IMR-90 (cell line): ENCODE data around the gene LYRM4. TPM values are rescaled to one million over a fixed set of nuclear protein-coding genes. Genes with fewer than 3 reads are reported as not detected.

Experiments used
- ATAC-seq: fragments of 200-7000 bp; cut with Tn5 transposase; 2 replicates; pipeline ENCODE4 v1.9.1; 2020; ENCODE audit warnings: low read depth, mild to moderate bottlenecking, moderate library complexity
- BruUV-seq: library from RNA; stranded (reverse); fragments of 400-500 nt; replicated peaks from 2 replicates; lab custom pipeline; 2021; lab: Mats Ljungman, UMichigan
- CTCF ChIA-PET: fragments of 300-600 bp; formaldehyde crosslinking; extraction: SDS; loops from one replicate; lab custom pipeline; 2021; ENCODE audit warnings: antibody characterized with exemption; lab: Yijun Ruan, JAX
- POLR2A ChIA-PET: fragments of 300-600 bp; sonication (Branson Sonifier 250); formaldehyde crosslinking; loops from one replicate; lab custom pipeline; 2022; ENCODE audit warnings: antibody characterized with exemption; ENCODE audit not compliant: unreplicated experiment; lab: Charles Lee
- DNase-seq: peaks from one replicate; pipeline ENCODE4 v3.0.0; 2013
- H2AFZ ChIP-seq: replicated peaks from 2 replicates; pipeline ENCODE3; 2013; ENCODE audit warnings: low read length, mild to moderate bottlenecking; ENCODE audit not compliant: poor library complexity
- H2AK5ac ChIP-seq: 2 replicates; pipeline ENCODE4 v1.6.1; 2013; ENCODE audit warnings: low read depth, low read length, inconsistent platforms
- H2AK9ac ChIP-seq: replicated peaks from 2 replicates; pipeline ENCODE3; 2013; ENCODE audit warnings: mild to moderate bottlenecking, low read depth, low read length, moderate library complexity; ENCODE audit not compliant: poor library complexity
- H2BK120ac ChIP-seq: 2 replicates; pipeline ENCODE4 v1.6.1; 2013; ENCODE audit warnings: low read depth, low read length, inconsistent platforms
- H2BK15ac ChIP-seq: 3 replicates; pipeline ENCODE4 v1.6.1; 2013; ENCODE audit warnings: low read depth, low read length, inconsistent platforms
- H2BK20ac ChIP-seq: 2 replicates; pipeline ENCODE4 v1.6.1; 2013; ENCODE audit warnings: low read depth, mild to moderate bottlenecking, inconsistent platforms, low read length, moderate library complexity
- H2BK5ac ChIP-seq: 2 replicates; pipeline ENCODE4 v1.6.1; 2013; ENCODE audit warnings: mild to moderate bottlenecking, low read depth, low read length, inconsistent platforms; ENCODE audit not compliant: poor library complexity, severe bottlenecking
- H3K14ac ChIP-seq: replicated peaks from 2 replicates; pipeline ENCODE4 v1.6.1; 2013; ENCODE audit warnings: low read depth, low read length, inconsistent platforms
- H3K18ac ChIP-seq: 2 replicates; pipeline ENCODE4 v1.6.1; 2013; ENCODE audit warnings: low read depth, low read length, control low read depth
- H3K23ac ChIP-seq: 2 replicates; pipeline ENCODE4 v1.6.1; 2013; ENCODE audit warnings: low read depth, low read length, inconsistent platforms
- H3K27ac ChIP-seq: 2 replicates; pipeline ENCODE4 v1.5.1; 2013; ENCODE audit warnings: mild to moderate bottlenecking, control low read depth, low read length; ENCODE audit not compliant: insufficient read depth
- H3K27me3 ChIP-seq: 2 replicates; pipeline ENCODE4 v1.6.1; 2013; ENCODE audit warnings: low read length; ENCODE audit not compliant: control insufficient read depth, insufficient read depth
- H3K36me3 ChIP-seq: 2 replicates; pipeline ENCODE4 v1.6.1; 2013; ENCODE audit warnings: low read length, mixed read lengths; ENCODE audit not compliant: control insufficient read depth, insufficient read depth
- H3K4ac ChIP-seq: 2 replicates; pipeline ENCODE4 v1.6.1; 2013; ENCODE audit warnings: low read depth, low read length, inconsistent platforms
- H3K4me1 ChIP-seq: 2 replicates; pipeline ENCODE4 v1.6.1; 2013; ENCODE audit warnings: low read length, mixed read lengths; ENCODE audit not compliant: control insufficient read depth, insufficient read depth
- H3K4me2 ChIP-seq: 2 replicates; pipeline ENCODE4 v1.6.1; 2013; ENCODE audit warnings: low read depth, mild to moderate bottlenecking, control low read depth, low read length, moderate library complexity
- H3K4me3 ChIP-seq: 2 replicates; pipeline ENCODE4 v1.5.1; 2013; ENCODE audit warnings: low read depth, mild to moderate bottlenecking, control low read depth, low read length, moderate library complexity; ENCODE audit not compliant: insufficient read depth
- H3K56ac ChIP-seq: 2 replicates; pipeline ENCODE4 v1.6.1; 2013; ENCODE audit warnings: low read length, inconsistent platforms; ENCODE audit not compliant: insufficient read depth; ENCODE audit errors: extremely low read depth
- H3K79me1 ChIP-seq, 2 experiments: 2 replicates each; pipeline ENCODE4 v1.6.1; 2013; ENCODE audit warnings: low read length in 2 of 2, inconsistent platforms in 1 of 2, low read depth in 1 of 2
- H3K9ac ChIP-seq: 2 replicates; pipeline ENCODE4 v1.6.1; 2013; ENCODE audit warnings: low read depth, low read length, control low read depth
- H3K9me1 ChIP-seq: 2 replicates; pipeline ENCODE4 v1.6.1; 2013; ENCODE audit warnings: low read length, inconsistent platforms; ENCODE audit not compliant: insufficient read depth
- H3K9me3 ChIP-seq: 2 replicates; pipeline ENCODE4 v1.6.1; 2013; ENCODE audit warnings: low read length; ENCODE audit not compliant: control insufficient read depth, insufficient read depth
- H4K20me1 ChIP-seq: 2 replicates; pipeline ENCODE4 v1.6.1; 2013; ENCODE audit warnings: low read length, inconsistent platforms; ENCODE audit not compliant: insufficient read depth
- H4K5ac ChIP-seq: 2 replicates; pipeline ENCODE4 v1.6.1; 2013; ENCODE audit warnings: mild to moderate bottlenecking, low read depth, low read length, control low read depth
- H4K8ac ChIP-seq, 2 experiments: 2 replicates each; pipeline ENCODE4 v1.6.1; 2013; ENCODE audit warnings: low read depth in 2 of 2, low read length in 2 of 2, control low read depth in 1 of 2, inconsistent platforms in 1 of 2
- H4K91ac ChIP-seq: 2 replicates; pipeline ENCODE4 v1.6.1; 2013; ENCODE audit warnings: low read depth, low read length, inconsistent platforms; ENCODE audit not compliant: insufficient read depth
- BHLHE40 ChIP-seq: fragments of 150-350 bp; IDR thresholded peaks from 2 replicates; pipeline ENCODE4 v1.6.1; 2016; ENCODE audit warnings: mild to moderate bottlenecking, low read depth, low read length
- CEBPB ChIP-seq: IDR thresholded peaks from 2 replicates; pipeline ENCODE4 v1.6.1; 2012; ENCODE audit warnings: low read depth, low read length, improper control_type of control experiment
- CHD1 ChIP-seq: IDR thresholded peaks from 2 replicates; pipeline ENCODE4 v1.6.1; 2012; ENCODE audit warnings: low read depth, low read length, improper control_type of control experiment
- FOS ChIP-seq: fragments of 150-350 bp; IDR thresholded peaks from 2 replicates; pipeline ENCODE4 v1.6.1; 2016; ENCODE audit warnings: low read depth, low read length
- MAFK ChIP-seq: IDR thresholded peaks from 2 replicates; pipeline ENCODE4 v1.6.1; 2012; ENCODE audit warnings: low read depth, low read length, improper control_type of control experiment
- MXI1 ChIP-seq: IDR thresholded peaks from 2 replicates; pipeline ENCODE4 v1.6.1; 2012; ENCODE audit warnings: low read depth, mild to moderate bottlenecking, low read length, moderate library complexity, borderline replicate concordance
- NFE2L2 ChIP-seq: fragments of 150-350 bp; IDR thresholded peaks from 2 replicates; pipeline ENCODE4 v1.6.1; 2016; ENCODE audit warnings: low read depth, mild to moderate bottlenecking, low read length
- POLR2A ChIP-seq: IDR thresholded peaks from 2 replicates; pipeline ENCODE4 v1.6.1; 2012; ENCODE audit warnings: mild to moderate bottlenecking, low read depth, low read length
- RAD21 ChIP-seq: IDR thresholded peaks from 2 replicates; pipeline ENCODE4 v1.6.1; 2012; ENCODE audit warnings: low read length, improper control_type of control experiment
- RFX5 ChIP-seq: IDR thresholded peaks from 2 replicates; pipeline ENCODE4 v1.8.0; 2012; ENCODE audit warnings: low read depth, mild to moderate bottlenecking, low read length, moderate library complexity
- WGBS, 2 experiments: methylation state at CpG; one replicate each; pipeline versions ENCODE4 v1.1.5 to v1.1.7; 2013; ENCODE audit warnings: missing lambda C conversion rate in 2 of 2; ENCODE audit not compliant: insufficient read length in 1 of 2; ENCODE audit errors: extremely low coverage in 2 of 2; 5-methylcytosine and 5-hydroxymethylcytosine counted together
- dilution Hi-C: fragments of 300-500 bp; cut with HindIII; formaldehyde crosslinking; loops from one replicate; pipeline ENCODE4 v1.14.3; 2018; ENCODE audit warnings: low sequenced_read_pairs; ENCODE audit not compliant: unreplicated experiment
- in situ Hi-C: fragments of 300-500 bp; cut with MboI; formaldehyde crosslinking; loops from 3 replicates; pipeline ENCODE4 v1.14.3; 2019; ENCODE audit warnings: low sequenced_read_pairs, inconsistent platforms, mixed read lengths
- intact Hi-C: fragments of 100-400 bp; cut with micrococcal nuclease; formaldehyde crosslinking; loops from 2 replicates; pipeline ENCODE4 v1.10.0; 2022
- polyA plus RNA-seq, 3 experiments: library from polyadenylated mRNA; depleted of rRNA; stranded (reverse); fragments of >200 nt; gene quantifications; 2 replicates each; pipeline ENCODE4 v1.2.3, GENCODE V29; 2012; ENCODE audit warnings: low replicate concordance in 1 of 3
- total RNA-seq: library from RNA; depleted of rRNA; stranded (reverse); fragments of >200 nt; gene quantifications from 2 replicates; pipeline ENCODE4 v1.2.3, GENCODE V29; 2012
- TF ChIP-seq, protein P1 (sequence below): conservative IDR thresholded peaks from 2 replicates; pipeline ENCODE4 v1.5.1; 2012; ENCODE audit warnings: mild to moderate bottlenecking, low read depth, low read length, improper control_type of control experiment
- TF ChIP-seq, protein P2 (sequence below): fragments of 150-350 bp; IDR thresholded peaks from 2 replicates; pipeline ENCODE4 v1.6.1; 2016; ENCODE audit warnings: low read depth, mild to moderate bottlenecking, low read length, moderate library complexity, borderline replicate concordance
- TF ChIP-seq, protein P3 (sequence below): fragments of 150-350 bp; IDR thresholded peaks from 2 replicates; pipeline ENCODE4 v1.6.1; 2017; ENCODE audit warnings: mild to moderate bottlenecking, antibody characterized with exemption, low read length, low read depth

LYRM4 gene
- total and polyA plus RNA-seq, 2 of the 4 experiments (the other 2 are of a cell fraction), result 11.5 to 26.6 TPM

DNA sequence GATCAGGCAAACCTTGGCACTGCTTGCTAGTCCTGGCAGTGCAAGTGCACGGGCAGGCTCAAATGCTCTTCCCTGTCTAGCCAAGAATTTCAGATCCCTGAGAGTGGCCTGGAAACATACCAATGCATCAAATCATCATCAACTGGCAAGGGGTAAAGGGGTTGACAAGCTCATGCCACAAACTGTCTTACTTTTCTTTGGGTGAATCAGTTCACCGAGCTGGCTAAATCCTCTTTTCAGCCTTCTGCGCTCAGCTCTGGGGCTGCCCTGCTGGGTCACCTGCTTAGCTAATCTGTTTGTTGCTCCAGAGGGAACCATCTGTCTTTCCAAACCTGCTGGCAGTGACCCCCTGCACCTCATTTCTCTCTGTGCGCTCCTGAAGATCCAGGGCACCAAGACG is 59.5 kb downstream of the LYRM4 start:
- H4K8ac ChIP-seq, result no peak overlapping the region
- POLR2A ChIA-PET, result no interaction called here
- H3K23ac ChIP-seq, result no peak overlapping the region
- no peak overlapping the region for H3K14ac ChIP-seq
- no peak overlapping the region for H3K18ac ChIP-seq
- H3K27ac ChIP-seq, result no peak overlapping the region
- no peak overlapping the region for H2BK20ac ChIP-seq
- WGBS, 2 experiments, result 100% methylated on average over 1 of the region's 5 CpGs; no CpG with 5 or more reads in 1 of the 2 experiments
- H3K36me3 ChIP-seq, result no peaks in the 10 kb centered on the region
- no peak overlapping the region for H2AK9ac ChIP-seq
- BruUV-seq, result no TSS peak
- ATAC-seq (no peak), DNase-seq (no peak)
- H4K91ac ChIP-seq, result no peak overlapping the region
- peaks cover 5% of the 10 kb centered on the region for H3K4me1 ChIP-seq
- H2BK120ac ChIP-seq, result no peak overlapping the region
- no peak overlapping the region for H3K4ac ChIP-seq
- H2BK15ac ChIP-seq, result no peak overlapping the region
- H2AFZ ChIP-seq, result no peak overlapping the region
- TF ChIP-seq, protein P1, sequence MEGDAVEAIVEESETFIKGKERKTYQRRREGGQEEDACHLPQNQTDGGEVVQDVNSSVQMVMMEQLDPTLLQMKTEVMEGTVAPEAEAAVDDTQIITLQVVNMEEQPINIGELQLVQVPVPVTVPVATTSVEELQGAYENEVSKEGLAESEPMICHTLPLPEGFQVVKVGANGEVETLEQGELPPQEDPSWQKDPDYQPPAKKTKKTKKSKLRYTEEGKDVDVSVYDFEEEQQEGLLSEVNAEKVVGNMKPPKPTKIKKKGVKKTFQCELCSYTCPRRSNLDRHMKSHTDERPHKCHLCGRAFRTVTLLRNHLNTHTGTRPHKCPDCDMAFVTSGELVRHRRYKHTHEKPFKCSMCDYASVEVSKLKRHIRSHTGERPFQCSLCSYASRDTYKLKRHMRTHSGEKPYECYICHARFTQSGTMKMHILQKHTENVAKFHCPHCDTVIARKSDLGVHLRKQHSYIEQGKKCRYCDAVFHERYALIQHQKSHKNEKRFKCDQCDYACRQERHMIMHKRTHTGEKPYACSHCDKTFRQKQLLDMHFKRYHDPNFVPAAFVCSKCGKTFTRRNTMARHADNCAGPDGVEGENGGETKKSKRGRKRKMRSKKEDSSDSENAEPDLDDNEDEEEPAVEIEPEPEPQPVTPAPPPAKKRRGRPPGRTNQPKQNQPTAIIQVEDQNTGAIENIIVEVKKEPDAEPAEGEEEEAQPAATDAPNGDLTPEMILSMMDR, result no peak
- TF ChIP-seq CEBPB (no peak), RAD21 (no peak), NFE2L2 (no peak), POLR2A (no peak), FOS (no peak), MXI1 (no peak), MAFK (no peak), BHLHE40 (no peak), RFX5 (no peak), CHD1 (no peak)
- TF ChIP-seq, protein P2, sequence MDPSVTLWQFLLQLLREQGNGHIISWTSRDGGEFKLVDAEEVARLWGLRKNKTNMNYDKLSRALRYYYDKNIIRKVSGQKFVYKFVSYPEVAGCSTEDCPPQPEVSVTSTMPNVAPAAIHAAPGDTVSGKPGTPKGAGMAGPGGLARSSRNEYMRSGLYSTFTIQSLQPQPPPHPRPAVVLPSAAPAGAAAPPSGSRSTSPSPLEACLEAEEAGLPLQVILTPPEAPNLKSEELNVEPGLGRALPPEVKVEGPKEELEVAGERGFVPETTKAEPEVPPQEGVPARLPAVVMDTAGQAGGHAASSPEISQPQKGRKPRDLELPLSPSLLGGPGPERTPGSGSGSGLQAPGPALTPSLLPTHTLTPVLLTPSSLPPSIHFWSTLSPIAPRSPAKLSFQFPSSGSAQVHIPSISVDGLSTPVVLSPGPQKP, result no peak
- TF ChIP-seq, protein P3, sequence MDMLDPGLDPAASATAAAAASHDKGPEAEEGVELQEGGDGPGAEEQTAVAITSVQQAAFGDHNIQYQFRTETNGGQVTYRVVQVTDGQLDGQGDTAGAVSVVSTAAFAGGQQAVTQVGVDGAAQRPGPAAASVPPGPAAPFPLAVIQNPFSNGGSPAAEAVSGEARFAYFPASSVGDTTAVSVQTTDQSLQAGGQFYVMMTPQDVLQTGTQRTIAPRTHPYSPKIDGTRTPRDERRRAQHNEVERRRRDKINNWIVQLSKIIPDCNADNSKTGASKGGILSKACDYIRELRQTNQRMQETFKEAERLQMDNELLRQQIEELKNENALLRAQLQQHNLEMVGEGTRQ, result no peak
- H3K9ac ChIP-seq, result no peak overlapping the region
- in situ Hi-C loops (loop anchor here (25.0 kb wide), 1 partner anchor 1336 kb away; no protein-coding TSS in a partner anchor), dilution Hi-C loops (no loop called here), intact Hi-C loops (no loop called here)
- no peak overlapping the region for H2BK5ac ChIP-seq
- H3K4me3 ChIP-seq, result no peak overlapping the region
- H4K5ac ChIP-seq, result no peak overlapping the region
- no peak overlapping the region for H3K4me2 ChIP-seq
- H3K56ac ChIP-seq, result no peak overlapping the region
- peaks cover 12% of the 10 kb centered on the region; the same call in 1 of the 2 replicates for H3K9me1 ChIP-seq
- CTCF ChIA-PET, result interaction anchor here (1.0 kb wide), 1 partner anchor 13 kb away, joined by 4 read pairs; no protein-coding TSS in a partner anchor
- no peaks in the 10 kb centered on the region for H3K27me3 ChIP-seq
- no peaks in the 10 kb centered on the region; the same call in 1 of the 2 replicates for H4K20me1 ChIP-seq
- H2AK5ac ChIP-seq, result no peak overlapping the region
- H3K79me1 ChIP-seq, result peaks cover 0 to 8% of the 10 kb centered on the region in 2 experiments; a peak in 1 of 4 replicates
- no peaks in the 10 kb centered on the region for H3K9me3 ChIP-seq
